Bronchial epithelial cell (primary cell): ENCODE data around the gene SRGAP1. TPM values are rescaled to one million over a fixed set of nuclear protein-coding genes. Genes with fewer than 3 reads are reported as not detected.

Experiments used
- DNase-seq: peaks from one replicate; pipeline ENCODE4 v3.0.0-alpha.2; 2010; ENCODE audit warnings: low read depth
- FAIRE-seq: peaks from 2 replicates; lab custom pipeline; 2011; peaks lifted over from hg19 to GRCh38; lab: Jason Lieb, UNC
- H3K27me3 ChIP-seq: 2 replicates; pipeline ENCODE4 v1.5.1; 2011; ENCODE audit warnings: low read length; ENCODE audit not compliant: control insufficient read depth, insufficient read depth
- H3K36me3 ChIP-seq: 2 replicates; pipeline ENCODE4 v1.5.1; 2011; ENCODE audit warnings: low read length; ENCODE audit not compliant: control insufficient read depth, insufficient read depth
- H3K4me3 ChIP-seq: 2 replicates; pipeline ENCODE4 v1.5.1; 2011; ENCODE audit warnings: mild to moderate bottlenecking, low read depth, low read length, control low read depth
- CTCF ChIP-seq: IDR thresholded peaks from 2 replicates; pipeline ENCODE4 v1.5.1; 2011; ENCODE audit warnings: mild to moderate bottlenecking, moderate library complexity, low read length, control low read depth, inconsistent platforms; ENCODE audit not compliant: insufficient read depth, severe bottlenecking
- total RNA-seq: library from RNA; depleted of rRNA; stranded (reverse); fragments of >200 nt; gene quantifications from 2 replicates; pipeline ENCODE4 v1.2.1, GENCODE V29; 2014

The SRGAP1 gene
- total RNA-seq, 1 donor from 2014 or later: 4.5 TPM

DNA sequence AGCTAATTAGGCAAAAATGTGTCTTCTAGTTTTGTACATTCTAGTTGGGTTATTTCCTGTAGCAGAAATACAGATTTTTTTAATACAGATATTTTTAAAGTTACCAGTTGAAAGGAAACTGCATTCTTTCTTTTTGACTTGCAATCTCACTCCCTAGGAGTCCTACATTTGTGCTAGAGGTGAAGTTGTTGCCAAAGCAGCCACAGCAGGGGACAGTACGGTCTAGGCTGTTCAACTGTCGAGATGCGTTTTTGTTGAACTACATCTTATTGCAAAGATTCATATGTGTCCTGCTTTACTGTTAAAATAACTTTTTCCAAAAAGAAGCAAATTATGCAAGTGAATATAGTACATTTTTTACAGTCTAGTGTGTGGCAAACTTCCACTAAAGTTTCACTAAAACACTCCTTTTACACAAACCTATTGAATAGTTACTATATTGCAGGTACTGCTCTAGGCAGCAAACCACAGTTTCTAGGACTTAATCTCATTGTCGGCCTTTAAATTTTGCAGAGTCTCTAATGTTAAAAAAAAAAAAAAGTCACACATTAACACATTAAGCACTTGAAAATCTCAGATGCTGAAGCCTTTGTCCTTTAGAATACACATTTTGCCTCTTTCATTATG, 30.2 kb upstream of the SRGAP1 start:
- no peak for TF ChIP-seq CTCF
- DNase-seq (no peak), FAIRE-seq (no peak)
- Histone ChIP-seq H3K36me3 (no peaks in the 10 kb centered on the region), H3K27me3 (no peaks in the 10 kb centered on the region), H3K4me3 (no peak overlapping the region)

GRCh38 chr12:63815482-63815852, 29.0 kb upstream of the SRGAP1 start:
- no peaks in the 10 kb centered on the region for H3K27me3 ChIP-seq
- no peaks in the 10 kb centered on the region for H3K36me3 ChIP-seq
- no peak for TF ChIP-seq CTCF
- DNase-seq (no peak), FAIRE-seq (no peak)
- H3K4me3 ChIP-seq: no peak overlapping the region

DNA sequence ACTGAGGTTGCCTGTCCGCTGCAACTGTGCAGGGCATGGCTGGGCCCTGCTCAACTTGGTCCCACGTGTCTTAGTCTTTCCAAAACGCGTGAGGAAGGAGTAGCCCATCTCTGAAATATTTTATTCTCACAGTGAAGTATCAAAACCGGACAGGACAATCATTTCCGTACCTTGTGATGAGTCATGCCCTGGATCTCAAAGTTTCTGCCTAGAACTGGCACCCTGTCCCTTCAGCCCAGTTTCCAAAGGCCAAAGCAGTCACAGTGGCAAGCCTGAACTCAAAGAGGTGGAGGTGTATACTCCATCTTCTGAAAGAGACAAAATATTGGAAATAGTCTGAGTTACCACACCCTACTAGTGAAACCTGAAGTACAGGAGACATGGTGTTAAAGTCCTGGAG, 28.5 kb upstream of the SRGAP1 start:
- Histone ChIP-seq H3K36me3 (no peaks in the 10 kb centered on the region), H3K4me3 (no peak overlapping the region), H3K27me3 (no peaks in the 10 kb centered on the region)
- DNase-seq (no peak), FAIRE-seq (no peak)
- TF ChIP-seq CTCF: no peak

GRCh38 chr12:63820427-63820826, 24.1 kb upstream of the SRGAP1 start:
- Histone ChIP-seq H3K4me3 (no peak overlapping the region), H3K27me3 (no peaks in the 10 kb centered on the region), H3K36me3 (no peaks in the 10 kb centered on the region)
- FAIRE-seq: no peak
- no peak for DNase-seq
- TF ChIP-seq CTCF: no peak

DNA sequence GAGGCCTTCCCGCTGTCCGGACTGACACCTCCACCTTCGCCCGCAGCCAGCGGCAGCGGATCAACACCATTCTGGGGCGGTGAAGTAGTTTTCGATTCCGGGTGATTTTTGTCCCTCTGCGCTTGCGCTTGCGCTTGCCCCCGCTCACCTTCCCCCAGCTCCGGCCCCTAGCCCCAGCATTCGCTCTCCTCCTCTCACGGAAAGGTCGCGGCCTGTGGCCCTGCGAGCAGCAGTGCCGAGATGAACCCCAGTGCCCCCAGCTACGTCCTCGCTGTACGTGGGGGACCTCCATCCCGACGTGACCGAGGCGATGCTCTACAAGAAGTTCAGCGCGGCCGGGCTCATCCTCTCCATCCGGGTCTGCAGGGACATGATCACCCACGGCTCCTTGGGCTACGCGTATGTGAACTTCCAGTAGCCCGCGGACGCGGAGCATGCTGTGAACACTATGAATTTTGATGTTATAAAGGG, 22.7 kb upstream of the SRGAP1 start:
- no peak for DNase-seq

More for the DNA sequence above, 22.7 kb upstream of the SRGAP1 start:
- no peak for TF ChIP-seq CTCF
- no peaks in the 10 kb centered on the region for H3K36me3 ChIP-seq
- no peak for FAIRE-seq
- H3K4me3 ChIP-seq: peak overlapping the region; percentile 24
- H3K27me3 ChIP-seq: no peaks in the 10 kb centered on the region
